IMR-90 (cell line): ENCODE results near the gene B3GNT5. TPM values are rescaled to one million over a fixed set of nuclear protein-coding genes. Genes with fewer than 3 reads are reported as not detected.

Experiments used
- ATAC-seq: fragments of 200-7000 bp; cut with Tn5 transposase; 2 replicates; pipeline ENCODE4 v1.9.1; 2020; ENCODE audit warnings: low read depth, mild to moderate bottlenecking, moderate library complexity
- BruUV-seq: library from RNA; stranded (reverse); fragments of 400-500 nt; replicated peaks from 2 replicates; lab custom pipeline; 2021; lab: Mats Ljungman, UMichigan
- CTCF ChIA-PET: fragments of 300-600 bp; formaldehyde crosslinking; extraction: SDS; loops from one replicate; lab custom pipeline; 2021; ENCODE audit warnings: antibody characterized with exemption; lab: Yijun Ruan, JAX
- POLR2A ChIA-PET: fragments of 300-600 bp; sonication (Branson Sonifier 250); formaldehyde crosslinking; loops from one replicate; lab custom pipeline; 2022; ENCODE audit warnings: antibody characterized with exemption; ENCODE audit not compliant: unreplicated experiment; lab: Charles Lee
- DNase-seq: peaks from one replicate; pipeline ENCODE4 v3.0.0; 2013
- H2AFZ ChIP-seq: replicated peaks from 2 replicates; pipeline ENCODE3; 2013; ENCODE audit warnings: low read length, mild to moderate bottlenecking; ENCODE audit not compliant: poor library complexity
- H2AK5ac ChIP-seq: 2 replicates; pipeline ENCODE4 v1.6.1; 2013; ENCODE audit warnings: low read depth, low read length, inconsistent platforms
- H2AK9ac ChIP-seq: replicated peaks from 2 replicates; pipeline ENCODE3; 2013; ENCODE audit warnings: mild to moderate bottlenecking, low read depth, low read length, moderate library complexity; ENCODE audit not compliant: poor library complexity
- H2BK120ac ChIP-seq: 2 replicates; pipeline ENCODE4 v1.6.1; 2013; ENCODE audit warnings: low read depth, low read length, inconsistent platforms
- H2BK15ac ChIP-seq: 3 replicates; pipeline ENCODE4 v1.6.1; 2013; ENCODE audit warnings: low read depth, low read length, inconsistent platforms
- H2BK20ac ChIP-seq: 2 replicates; pipeline ENCODE4 v1.6.1; 2013; ENCODE audit warnings: low read depth, mild to moderate bottlenecking, inconsistent platforms, low read length, moderate library complexity
- H2BK5ac ChIP-seq: 2 replicates; pipeline ENCODE4 v1.6.1; 2013; ENCODE audit warnings: mild to moderate bottlenecking, low read depth, low read length, inconsistent platforms; ENCODE audit not compliant: poor library complexity, severe bottlenecking
- H3K14ac ChIP-seq: replicated peaks from 2 replicates; pipeline ENCODE4 v1.6.1; 2013; ENCODE audit warnings: low read depth, low read length, inconsistent platforms
- H3K18ac ChIP-seq: 2 replicates; pipeline ENCODE4 v1.6.1; 2013; ENCODE audit warnings: low read depth, low read length, control low read depth
- H3K23ac ChIP-seq: 2 replicates; pipeline ENCODE4 v1.6.1; 2013; ENCODE audit warnings: low read depth, low read length, inconsistent platforms
- H3K27ac ChIP-seq: 2 replicates; pipeline ENCODE4 v1.5.1; 2013; ENCODE audit warnings: mild to moderate bottlenecking, control low read depth, low read length; ENCODE audit not compliant: insufficient read depth
- H3K27me3 ChIP-seq: 2 replicates; pipeline ENCODE4 v1.6.1; 2013; ENCODE audit warnings: low read length; ENCODE audit not compliant: control insufficient read depth, insufficient read depth
- H3K36me3 ChIP-seq: 2 replicates; pipeline ENCODE4 v1.6.1; 2013; ENCODE audit warnings: low read length, mixed read lengths; ENCODE audit not compliant: control insufficient read depth, insufficient read depth
- H3K4ac ChIP-seq: 2 replicates; pipeline ENCODE4 v1.6.1; 2013; ENCODE audit warnings: low read depth, low read length, inconsistent platforms
- H3K4me1 ChIP-seq: 2 replicates; pipeline ENCODE4 v1.6.1; 2013; ENCODE audit warnings: low read length, mixed read lengths; ENCODE audit not compliant: control insufficient read depth, insufficient read depth
- H3K4me2 ChIP-seq: 2 replicates; pipeline ENCODE4 v1.6.1; 2013; ENCODE audit warnings: low read depth, mild to moderate bottlenecking, control low read depth, low read length, moderate library complexity
- H3K4me3 ChIP-seq: 2 replicates; pipeline ENCODE4 v1.5.1; 2013; ENCODE audit warnings: low read depth, mild to moderate bottlenecking, control low read depth, low read length, moderate library complexity; ENCODE audit not compliant: insufficient read depth
- H3K56ac ChIP-seq: 2 replicates; pipeline ENCODE4 v1.6.1; 2013; ENCODE audit warnings: low read length, inconsistent platforms; ENCODE audit not compliant: insufficient read depth; ENCODE audit errors: extremely low read depth
- H3K79me1 ChIP-seq, 2 experiments: 2 replicates each; pipeline ENCODE4 v1.6.1; 2013; ENCODE audit warnings: low read length in 2 of 2, inconsistent platforms in 1 of 2, low read depth in 1 of 2
- H3K9ac ChIP-seq: 2 replicates; pipeline ENCODE4 v1.6.1; 2013; ENCODE audit warnings: low read depth, low read length, control low read depth
- H3K9me1 ChIP-seq: 2 replicates; pipeline ENCODE4 v1.6.1; 2013; ENCODE audit warnings: low read length, inconsistent platforms; ENCODE audit not compliant: insufficient read depth
- H3K9me3 ChIP-seq: 2 replicates; pipeline ENCODE4 v1.6.1; 2013; ENCODE audit warnings: low read length; ENCODE audit not compliant: control insufficient read depth, insufficient read depth
- H4K20me1 ChIP-seq: 2 replicates; pipeline ENCODE4 v1.6.1; 2013; ENCODE audit warnings: low read length, inconsistent platforms; ENCODE audit not compliant: insufficient read depth
- H4K5ac ChIP-seq: 2 replicates; pipeline ENCODE4 v1.6.1; 2013; ENCODE audit warnings: mild to moderate bottlenecking, low read depth, low read length, control low read depth
- H4K8ac ChIP-seq, 2 experiments: 2 replicates each; pipeline ENCODE4 v1.6.1; 2013; ENCODE audit warnings: low read depth in 2 of 2, low read length in 2 of 2, control low read depth in 1 of 2, inconsistent platforms in 1 of 2
- H4K91ac ChIP-seq: 2 replicates; pipeline ENCODE4 v1.6.1; 2013; ENCODE audit warnings: low read depth, low read length, inconsistent platforms; ENCODE audit not compliant: insufficient read depth
- CEBPB ChIP-seq: IDR thresholded peaks from 2 replicates; pipeline ENCODE4 v1.6.1; 2012; ENCODE audit warnings: low read depth, low read length, improper control_type of control experiment
- CHD1 ChIP-seq: IDR thresholded peaks from 2 replicates; pipeline ENCODE4 v1.6.1; 2012; ENCODE audit warnings: low read depth, low read length, improper control_type of control experiment
- FOS ChIP-seq: fragments of 150-350 bp; IDR thresholded peaks from 2 replicates; pipeline ENCODE4 v1.6.1; 2016; ENCODE audit warnings: low read depth, low read length
- MAFK ChIP-seq: IDR thresholded peaks from 2 replicates; pipeline ENCODE4 v1.6.1; 2012; ENCODE audit warnings: low read depth, low read length, improper control_type of control experiment
- MAZ ChIP-seq: IDR thresholded peaks from 2 replicates; pipeline ENCODE4 v1.6.1; 2012; ENCODE audit warnings: low read depth, mild to moderate bottlenecking, low read length, improper control_type of control experiment, moderate library complexity, borderline replicate concordance
- NFE2L2 ChIP-seq: fragments of 150-350 bp; IDR thresholded peaks from 2 replicates; pipeline ENCODE4 v1.6.1; 2016; ENCODE audit warnings: low read depth, mild to moderate bottlenecking, low read length
- POLR2A ChIP-seq: IDR thresholded peaks from 2 replicates; pipeline ENCODE4 v1.6.1; 2012; ENCODE audit warnings: mild to moderate bottlenecking, low read depth, low read length
- RFX5 ChIP-seq: IDR thresholded peaks from 2 replicates; pipeline ENCODE4 v1.8.0; 2012; ENCODE audit warnings: low read depth, mild to moderate bottlenecking, low read length, moderate library complexity
- WGBS, 2 experiments: methylation state at CpG; one replicate each; pipeline versions ENCODE4 v1.1.5 to v1.1.7; 2013; ENCODE audit warnings: missing lambda C conversion rate in 2 of 2; ENCODE audit not compliant: insufficient read length in 1 of 2; ENCODE audit errors: extremely low coverage in 2 of 2; 5-methylcytosine and 5-hydroxymethylcytosine counted together
- dilution Hi-C: fragments of 300-500 bp; cut with HindIII; formaldehyde crosslinking; loops from one replicate; pipeline ENCODE4 v1.14.3; 2018; ENCODE audit warnings: low sequenced_read_pairs; ENCODE audit not compliant: unreplicated experiment
- in situ Hi-C: fragments of 300-500 bp; cut with MboI; formaldehyde crosslinking; loops from 3 replicates; pipeline ENCODE4 v1.14.3; 2019; ENCODE audit warnings: low sequenced_read_pairs, inconsistent platforms, mixed read lengths
- intact Hi-C: fragments of 100-400 bp; cut with micrococcal nuclease; formaldehyde crosslinking; loops from 2 replicates; pipeline ENCODE4 v1.10.0; 2022
- polyA plus RNA-seq, 3 experiments: library from polyadenylated mRNA; depleted of rRNA; stranded (reverse); fragments of >200 nt; gene quantifications; 2 replicates each; pipeline ENCODE4 v1.2.3, GENCODE V29; 2012; ENCODE audit warnings: low replicate concordance in 1 of 3
- total RNA-seq: library from RNA; depleted of rRNA; stranded (reverse); fragments of >200 nt; gene quantifications from 2 replicates; pipeline ENCODE4 v1.2.3, GENCODE V29; 2012
- TF ChIP-seq, protein P1 (sequence below): fragments of 150-350 bp; IDR thresholded peaks from 2 replicates; pipeline ENCODE4 v1.6.1; 2016; ENCODE audit warnings: low read depth, mild to moderate bottlenecking, low read length, moderate library complexity, borderline replicate concordance
- TF ChIP-seq, protein P2 (sequence below): conservative IDR thresholded peaks from 2 replicates; pipeline ENCODE4 v1.5.1; 2012; ENCODE audit warnings: mild to moderate bottlenecking, low read depth, low read length, improper control_type of control experiment
- TF ChIP-seq, protein P3 (sequence below): fragments of 150-350 bp; IDR thresholded peaks from 2 replicates; pipeline ENCODE4 v1.6.1; 2017; ENCODE audit warnings: mild to moderate bottlenecking, antibody characterized with exemption, low read length, low read depth

B3GNT5 gene
- total and polyA plus RNA-seq, 2 of the 4 experiments (the other 2 are of a cell fraction), result 1.6 to 3.4 TPM

DNA sequence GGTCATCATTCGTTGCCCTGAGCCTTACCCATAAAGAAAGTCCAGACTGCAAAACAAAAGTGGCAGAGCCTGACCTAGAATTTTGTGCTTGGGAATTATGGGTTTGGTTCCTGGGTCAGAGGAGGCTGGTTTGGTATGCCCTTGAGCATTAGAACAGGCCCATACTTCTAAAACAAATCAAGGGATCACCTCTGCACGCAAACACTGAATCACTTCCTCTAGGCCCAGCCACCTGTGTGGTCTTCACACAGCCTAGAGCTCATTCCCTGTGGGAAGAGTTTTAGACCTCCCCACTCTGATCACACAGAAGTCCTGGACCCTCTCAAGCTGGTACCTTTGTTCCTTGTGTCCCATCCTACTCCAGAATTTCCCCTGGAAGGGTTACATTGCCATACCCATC is 59.4 kb downstream of the B3GNT5 start:
- in situ Hi-C loops, result no loop called here

More for the DNA sequence above, 59.4 kb downstream of the B3GNT5 start:
- H2AK9ac ChIP-seq, result no peak overlapping the region
- no peak overlapping the region for H2AFZ ChIP-seq
- intact Hi-C loops, result no loop called here
- no peak overlapping the region for H2BK5ac ChIP-seq
- H2AK5ac ChIP-seq, result no peak overlapping the region
- no peak overlapping the region for H4K8ac ChIP-seq
- TF ChIP-seq MAFK (no peak), POLR2A (no peak), FOS (no peak), CEBPB (no peak), MAZ (no peak), CHD1 (no peak), RFX5 (no peak), NFE2L2 (no peak)
- TF ChIP-seq, protein P1, sequence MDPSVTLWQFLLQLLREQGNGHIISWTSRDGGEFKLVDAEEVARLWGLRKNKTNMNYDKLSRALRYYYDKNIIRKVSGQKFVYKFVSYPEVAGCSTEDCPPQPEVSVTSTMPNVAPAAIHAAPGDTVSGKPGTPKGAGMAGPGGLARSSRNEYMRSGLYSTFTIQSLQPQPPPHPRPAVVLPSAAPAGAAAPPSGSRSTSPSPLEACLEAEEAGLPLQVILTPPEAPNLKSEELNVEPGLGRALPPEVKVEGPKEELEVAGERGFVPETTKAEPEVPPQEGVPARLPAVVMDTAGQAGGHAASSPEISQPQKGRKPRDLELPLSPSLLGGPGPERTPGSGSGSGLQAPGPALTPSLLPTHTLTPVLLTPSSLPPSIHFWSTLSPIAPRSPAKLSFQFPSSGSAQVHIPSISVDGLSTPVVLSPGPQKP, result no peak
- TF ChIP-seq, protein P2, sequence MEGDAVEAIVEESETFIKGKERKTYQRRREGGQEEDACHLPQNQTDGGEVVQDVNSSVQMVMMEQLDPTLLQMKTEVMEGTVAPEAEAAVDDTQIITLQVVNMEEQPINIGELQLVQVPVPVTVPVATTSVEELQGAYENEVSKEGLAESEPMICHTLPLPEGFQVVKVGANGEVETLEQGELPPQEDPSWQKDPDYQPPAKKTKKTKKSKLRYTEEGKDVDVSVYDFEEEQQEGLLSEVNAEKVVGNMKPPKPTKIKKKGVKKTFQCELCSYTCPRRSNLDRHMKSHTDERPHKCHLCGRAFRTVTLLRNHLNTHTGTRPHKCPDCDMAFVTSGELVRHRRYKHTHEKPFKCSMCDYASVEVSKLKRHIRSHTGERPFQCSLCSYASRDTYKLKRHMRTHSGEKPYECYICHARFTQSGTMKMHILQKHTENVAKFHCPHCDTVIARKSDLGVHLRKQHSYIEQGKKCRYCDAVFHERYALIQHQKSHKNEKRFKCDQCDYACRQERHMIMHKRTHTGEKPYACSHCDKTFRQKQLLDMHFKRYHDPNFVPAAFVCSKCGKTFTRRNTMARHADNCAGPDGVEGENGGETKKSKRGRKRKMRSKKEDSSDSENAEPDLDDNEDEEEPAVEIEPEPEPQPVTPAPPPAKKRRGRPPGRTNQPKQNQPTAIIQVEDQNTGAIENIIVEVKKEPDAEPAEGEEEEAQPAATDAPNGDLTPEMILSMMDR, result no peak
- TF ChIP-seq, protein P3, sequence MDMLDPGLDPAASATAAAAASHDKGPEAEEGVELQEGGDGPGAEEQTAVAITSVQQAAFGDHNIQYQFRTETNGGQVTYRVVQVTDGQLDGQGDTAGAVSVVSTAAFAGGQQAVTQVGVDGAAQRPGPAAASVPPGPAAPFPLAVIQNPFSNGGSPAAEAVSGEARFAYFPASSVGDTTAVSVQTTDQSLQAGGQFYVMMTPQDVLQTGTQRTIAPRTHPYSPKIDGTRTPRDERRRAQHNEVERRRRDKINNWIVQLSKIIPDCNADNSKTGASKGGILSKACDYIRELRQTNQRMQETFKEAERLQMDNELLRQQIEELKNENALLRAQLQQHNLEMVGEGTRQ, result no peak
- no peak overlapping the region for H3K27ac ChIP-seq
- no CpG with 5 or more reads among the region's 2 CpGs for WGBS, 2 experiments
- no peak overlapping the region for H3K9ac ChIP-seq
- H3K23ac ChIP-seq, result no peak overlapping the region
- H3K27me3 ChIP-seq, result peaks cover 27% of the 10 kb centered on the region
- dilution Hi-C loops, result no loop called here
- no peak overlapping the region for H3K4me2 ChIP-seq
- H3K9me3 ChIP-seq, result no peaks in the 10 kb centered on the region
- H2BK120ac ChIP-seq, result no peak overlapping the region
- H4K91ac ChIP-seq, result no peak overlapping the region
- H3K18ac ChIP-seq, result no peak overlapping the region
- no peak overlapping the region for H3K4ac ChIP-seq
- no peak overlapping the region for H3K56ac ChIP-seq
- H3K4me1 ChIP-seq, result no peaks in the 10 kb centered on the region; the same call in 1 of the 2 replicates
- no peak overlapping the region for H4K5ac ChIP-seq
- H2BK15ac ChIP-seq, result no peak overlapping the region
- BruUV-seq, result no TSS peak
- no peak for DNase-seq
- H2BK20ac ChIP-seq, result no peak overlapping the region
- H3K36me3 ChIP-seq, result no peaks in the 10 kb centered on the region
- H4K20me1 ChIP-seq, result no peaks in the 10 kb centered on the region
- no peak overlapping the region for H3K4me3 ChIP-seq
- no peaks in the 10 kb centered on the region for H3K79me1 ChIP-seq
- ChIA-PET POLR2A (no interaction called here), CTCF (no interaction called here)
- no peak for ATAC-seq
- H3K14ac ChIP-seq, result no peak overlapping the region
- peaks cover under 1% of the 10 kb centered on the region; the same call in 1 of the 2 replicates for H3K9me1 ChIP-seq
